Osteocyte (in vitro differentiated cells): ENCODE results near the gene ZNF12. TPM values are rescaled to one million over a fixed set of nuclear protein-coding genes. Genes with fewer than 3 reads are reported as not detected.

Source experiments
- DNase-seq: peaks from one replicate; pipeline ENCODE4 v3.0.0; 2021; ENCODE audit warnings: mixed read lengths; ENCODE audit not compliant: unreplicated experiment; ENCODE audit errors: extremely low spot score
- H3K27ac Mint-ChIP-seq: one replicate; pipeline ENCODE4 v1.8.0; 2021; ENCODE audit warnings: mild to moderate bottlenecking, mixed read lengths; ENCODE audit not compliant: unreplicated experiment
- H3K27me3 Mint-ChIP-seq: one replicate; pipeline ENCODE4 v1.8.0; 2021; ENCODE audit warnings: mixed read lengths; ENCODE audit not compliant: unreplicated experiment
- H3K36me3 Mint-ChIP-seq: one replicate; pipeline ENCODE4 v1.8.0; 2021; ENCODE audit warnings: mixed read lengths; ENCODE audit not compliant: unreplicated experiment
- H3K4me1 Mint-ChIP-seq: one replicate; pipeline ENCODE4 v1.8.0; 2021; ENCODE audit warnings: mixed read lengths; ENCODE audit not compliant: unreplicated experiment
- H3K4me3 Mint-ChIP-seq: one replicate; pipeline ENCODE4 v1.8.0; 2021; ENCODE audit warnings: mild to moderate bottlenecking, moderate library complexity, mixed read lengths; ENCODE audit not compliant: unreplicated experiment
- H3K9me3 Mint-ChIP-seq: one replicate; pipeline ENCODE4 v1.8.0; 2021; ENCODE audit warnings: mixed read lengths; ENCODE audit not compliant: unreplicated experiment
- CTCF ChIP-seq: fragments of 200-600 bp; sonication (generic); IDR thresholded peaks from 2 replicates; pipeline ENCODE4 v1.5.0; 2021; ENCODE audit warnings: antibody characterized with exemption, mild to moderate bottlenecking, moderate library complexity
- total RNA-seq: library from RNA; stranded (reverse); gene quantifications from 2 replicates; pipeline ENCODE4 v1.2.1, GENCODE V29; 2021

The ZNF12 gene
- total RNA-seq, 1 donor from 2014 or later = 25.0 TPM

- H3K27ac Mint-ChIP-seq = no peak overlapping the region
- H3K27me3 Mint-ChIP-seq = no peaks in the 10 kb centered on the region
- peaks cover 23% of the 10 kb centered on the region for H3K36me3 Mint-ChIP-seq
- DNase-seq = no peak
- TF ChIP-seq CTCF = no peak
- no peaks in the 10 kb centered on the region for H3K9me3 Mint-ChIP-seq
- peaks cover 5% of the 10 kb centered on the region for H3K4me1 Mint-ChIP-seq
- no peak overlapping the region for H3K4me3 Mint-ChIP-seq
Measured at GRCh38 chr7:6644728-6645127, 62.0 kb downstream of the ZNF12 start.

GRCh38 chr7:6643915-6644625 is 62.7 kb downstream of the ZNF12 start:
- Mint-ChIP-seq H3K36me3 (peaks cover 23% of the 10 kb centered on the region), H3K27me3 (no peaks in the 10 kb centered on the region), H3K4me3 (no peak overlapping the region), H3K27ac (no peak overlapping the region), H3K4me1 (peaks cover 8% of the 10 kb centered on the region), H3K9me3 (no peaks in the 10 kb centered on the region)
- DNase-seq = no peak
- no peak for TF ChIP-seq CTCF

- H3K9me3 Mint-ChIP-seq = no peaks in the 10 kb centered on the region
- peaks cover 26% of the 10 kb centered on the region for H3K36me3 Mint-ChIP-seq
- no peak overlapping the region for H3K27ac Mint-ChIP-seq
- H3K4me1 Mint-ChIP-seq = peaks cover 18% of the 10 kb centered on the region
- H3K4me3 Mint-ChIP-seq = no peak overlapping the region
- no peak for TF ChIP-seq CTCF
- DNase-seq = no peak
- no peaks in the 10 kb centered on the region for H3K27me3 Mint-ChIP-seq
Measured at GRCh38 chr7:6642861-6643640, 63.7 kb downstream of the ZNF12 start.

- H3K36me3 Mint-ChIP-seq = peaks cover 26% of the 10 kb centered on the region
- no peak for TF ChIP-seq CTCF
- no peaks in the 10 kb centered on the region for H3K9me3 Mint-ChIP-seq
- H3K4me3 Mint-ChIP-seq = no peak overlapping the region
- no peaks in the 10 kb centered on the region for H3K27me3 Mint-ChIP-seq
- H3K4me1 Mint-ChIP-seq = peaks cover 21% of the 10 kb centered on the region
- no peak for DNase-seq
- no peak overlapping the region for H3K27ac Mint-ChIP-seq
Measured at GRCh38 chr7:6642239-6642839, 64.4 kb downstream of the ZNF12 start.
